Measurements from ENCODE around the gene COPS6.

COPS6 gene

DNA sequence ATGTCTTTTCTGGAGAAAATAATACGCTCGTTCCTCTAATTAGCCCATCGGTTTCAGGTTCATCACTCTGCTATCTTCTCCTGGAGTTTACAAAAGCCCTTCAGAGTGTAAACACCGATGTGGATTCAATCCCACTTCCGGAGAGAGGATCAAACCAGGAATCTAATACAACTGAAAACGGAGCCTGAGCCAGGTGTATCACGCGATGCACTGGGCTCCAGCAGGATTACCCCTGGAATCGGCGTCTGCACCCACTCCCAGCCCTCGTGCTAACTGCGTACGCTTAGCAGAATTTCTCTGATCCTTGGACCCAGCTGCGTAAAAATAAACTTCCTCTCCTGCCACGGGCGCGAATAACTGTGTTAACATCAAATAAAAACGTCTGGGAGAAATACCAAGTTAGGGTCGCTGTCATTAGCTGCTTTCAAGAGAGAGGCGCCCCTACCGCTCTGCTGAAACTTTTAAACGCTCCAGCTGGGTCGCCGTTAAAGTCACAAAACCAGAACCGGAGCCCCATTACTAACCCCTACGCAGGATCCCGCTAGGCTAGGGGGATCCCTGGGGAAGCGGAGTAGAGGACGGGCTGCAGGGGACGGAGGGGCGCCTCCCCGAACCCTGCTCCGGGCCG, 7.7 kb upstream of the COPS6 start:
- no peak for DNase-seq

DNA sequence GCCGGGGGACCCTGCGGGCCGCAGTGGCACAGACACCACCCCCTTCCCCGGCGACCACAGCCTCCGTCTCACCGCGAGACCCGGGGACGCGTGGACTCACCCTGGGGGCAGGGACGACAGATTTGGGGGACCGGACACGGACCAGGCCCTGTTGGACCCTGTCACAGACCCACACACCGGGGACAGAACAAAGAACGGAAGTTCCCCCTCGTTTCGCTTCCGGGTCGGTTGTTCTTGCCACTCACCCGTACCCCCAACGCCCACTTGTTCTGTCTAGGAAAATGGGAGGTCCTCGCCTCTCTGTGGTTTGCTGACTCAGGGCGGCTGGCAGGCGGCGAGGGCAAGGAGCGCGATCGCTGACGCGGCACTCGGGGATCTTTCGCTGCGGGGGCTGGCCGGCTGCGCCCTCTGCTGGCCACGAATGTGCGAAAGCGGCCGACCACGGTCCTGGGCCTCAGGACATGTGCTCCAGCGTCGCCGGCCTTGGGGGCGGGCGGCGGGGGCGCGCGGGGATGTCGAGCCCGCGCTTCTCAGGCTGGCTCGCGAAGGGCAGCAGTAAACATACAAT, 7.2 kb upstream of the COPS6 start, which contains the start of gene ZNF3:
ZNF3 (minus strand) TSS at position 189 of the 568 bp plus-strand sequence. CDS start 4,366 bp downstream, outside the sequence.
- DNase-seq: peak; percentile 99

DNA sequence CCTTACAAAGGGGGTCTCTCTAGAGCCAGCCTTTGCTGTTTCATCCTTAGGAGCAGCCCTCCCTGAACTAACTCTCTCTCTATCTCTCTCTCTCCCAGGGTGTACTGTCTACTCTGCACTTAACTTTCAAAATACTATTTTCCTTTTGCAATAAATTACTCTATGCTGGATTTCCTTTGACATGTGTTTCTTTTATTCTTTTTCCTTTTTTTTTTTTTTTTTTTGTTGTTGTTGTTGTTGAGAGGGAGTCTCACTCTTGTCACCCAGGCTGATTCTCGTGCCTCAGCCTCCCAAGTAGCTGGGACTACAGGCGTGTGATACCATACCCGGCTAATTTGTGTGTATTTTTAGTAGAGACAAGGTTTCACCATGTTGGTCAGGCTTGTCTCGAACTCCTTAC, 5.8 kb upstream of the COPS6 start:
- DNase-seq: no peak

DNA sequence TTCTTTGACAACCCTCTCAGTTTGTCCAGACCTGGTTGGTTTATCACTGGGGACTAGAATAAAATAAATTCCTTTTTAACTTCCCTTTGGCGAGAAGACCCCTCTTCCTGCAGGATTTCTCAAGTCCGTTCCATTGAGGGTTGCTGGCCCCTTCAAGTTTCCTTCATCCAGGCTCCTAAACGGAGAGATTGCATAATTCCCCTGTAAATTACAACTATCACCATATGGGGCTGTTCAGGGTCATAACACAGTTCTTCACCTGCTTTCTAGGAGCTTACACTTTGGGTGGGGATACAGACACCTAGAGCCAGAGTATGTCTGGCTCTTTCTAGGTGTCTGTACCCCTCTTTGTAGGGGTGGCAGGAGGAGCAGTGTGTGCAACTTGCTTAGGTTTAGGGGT, 3.3 kb upstream of the COPS6 start:
- no peak for DNase-seq

DNA sequence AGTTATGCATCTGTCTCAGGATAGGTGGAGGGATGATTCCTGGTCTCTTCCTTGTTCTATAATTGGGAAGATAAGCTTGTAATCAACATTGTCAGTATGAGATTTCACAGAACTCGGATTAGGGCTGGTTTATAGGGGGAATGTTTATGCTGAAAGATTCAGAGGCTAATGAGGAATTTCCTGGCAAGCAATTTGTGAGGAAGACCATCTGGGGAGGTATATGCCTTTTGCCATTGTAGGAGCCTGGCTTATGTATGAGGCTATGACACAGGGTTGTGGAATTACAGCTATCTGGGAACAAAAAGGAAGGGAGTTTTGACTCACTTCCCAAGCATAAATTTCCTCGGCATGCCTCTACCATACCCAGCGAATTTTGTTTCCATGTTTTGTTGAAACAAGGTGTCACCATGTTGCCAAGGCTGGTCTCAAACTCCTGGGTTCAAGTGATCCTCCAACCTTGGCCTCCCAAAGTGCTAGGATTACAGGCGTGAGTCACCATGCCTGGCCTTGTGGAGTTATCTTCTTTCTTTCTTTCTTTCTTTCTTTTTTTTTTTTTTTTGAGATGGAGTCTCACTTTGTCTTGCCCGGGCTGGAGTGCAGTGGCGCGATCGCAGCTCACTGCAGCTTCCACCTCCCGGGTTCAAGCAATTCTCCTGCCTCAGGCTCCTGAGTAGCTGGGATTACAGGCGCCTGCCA, 1.6 kb upstream of the COPS6 start:
- no peak for DNase-seq

DNA sequence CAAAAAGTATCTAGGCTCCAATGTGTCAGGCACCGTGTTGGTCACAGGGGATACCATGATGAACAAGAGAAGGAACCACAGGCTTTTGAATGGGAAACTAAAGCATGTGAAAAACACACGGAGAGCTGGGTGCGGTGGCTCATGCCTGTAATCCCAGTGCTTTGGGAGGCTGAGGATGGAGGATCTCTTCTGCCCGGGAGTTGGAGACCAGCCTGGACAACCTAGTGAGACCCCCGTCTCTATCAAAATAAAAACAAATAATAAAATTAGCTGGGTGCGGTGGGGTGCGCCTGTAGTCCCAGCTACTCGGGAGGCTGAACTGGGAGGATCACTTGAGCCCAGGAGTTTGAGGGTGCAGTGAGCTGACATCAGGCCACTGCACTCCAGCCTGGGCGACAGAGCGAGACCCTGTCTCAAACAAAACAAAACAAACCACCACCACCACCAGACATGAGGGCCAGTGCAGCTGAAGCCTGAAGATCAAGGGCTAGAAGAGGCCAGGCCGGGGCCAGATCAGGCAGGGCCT, 611 bp upstream of the COPS6 start:
- DNase-seq: no peak

DNA sequence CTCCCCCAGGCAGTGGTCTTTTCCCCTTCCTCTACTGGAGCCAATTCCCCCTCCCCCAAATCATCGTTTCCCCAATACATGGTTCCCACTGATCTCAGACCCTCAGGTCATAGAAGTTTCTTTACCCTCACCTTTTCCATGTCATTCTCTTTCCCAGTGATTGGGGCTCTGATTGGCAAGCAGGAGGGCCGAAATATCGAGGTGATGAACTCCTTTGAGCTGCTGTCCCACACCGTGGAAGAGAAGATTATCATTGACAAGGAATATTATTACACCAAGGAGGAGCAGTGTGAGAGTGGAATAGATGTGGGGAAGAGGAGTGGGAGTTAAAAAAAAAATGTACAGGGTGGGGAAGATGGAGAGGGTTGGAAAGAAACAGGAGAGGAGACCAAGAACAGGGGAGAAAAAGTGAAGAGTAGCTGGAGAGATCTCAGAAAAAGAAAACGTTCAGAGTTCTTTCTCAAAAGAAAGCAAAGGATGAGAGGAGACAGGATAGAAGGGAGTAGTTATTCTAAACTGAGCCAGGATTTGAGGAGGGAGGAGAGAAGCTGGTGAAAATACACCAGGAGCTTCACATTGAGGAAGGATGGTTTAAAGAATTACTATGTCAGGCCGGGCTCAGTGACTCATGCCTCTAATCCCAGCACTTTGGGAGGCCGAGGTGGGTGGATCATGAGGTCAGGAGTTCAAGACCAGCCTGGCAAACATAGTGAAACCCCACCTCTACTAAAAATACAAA, 858 bp downstream of the COPS6 start:
- no peak for DNase-seq

DNA sequence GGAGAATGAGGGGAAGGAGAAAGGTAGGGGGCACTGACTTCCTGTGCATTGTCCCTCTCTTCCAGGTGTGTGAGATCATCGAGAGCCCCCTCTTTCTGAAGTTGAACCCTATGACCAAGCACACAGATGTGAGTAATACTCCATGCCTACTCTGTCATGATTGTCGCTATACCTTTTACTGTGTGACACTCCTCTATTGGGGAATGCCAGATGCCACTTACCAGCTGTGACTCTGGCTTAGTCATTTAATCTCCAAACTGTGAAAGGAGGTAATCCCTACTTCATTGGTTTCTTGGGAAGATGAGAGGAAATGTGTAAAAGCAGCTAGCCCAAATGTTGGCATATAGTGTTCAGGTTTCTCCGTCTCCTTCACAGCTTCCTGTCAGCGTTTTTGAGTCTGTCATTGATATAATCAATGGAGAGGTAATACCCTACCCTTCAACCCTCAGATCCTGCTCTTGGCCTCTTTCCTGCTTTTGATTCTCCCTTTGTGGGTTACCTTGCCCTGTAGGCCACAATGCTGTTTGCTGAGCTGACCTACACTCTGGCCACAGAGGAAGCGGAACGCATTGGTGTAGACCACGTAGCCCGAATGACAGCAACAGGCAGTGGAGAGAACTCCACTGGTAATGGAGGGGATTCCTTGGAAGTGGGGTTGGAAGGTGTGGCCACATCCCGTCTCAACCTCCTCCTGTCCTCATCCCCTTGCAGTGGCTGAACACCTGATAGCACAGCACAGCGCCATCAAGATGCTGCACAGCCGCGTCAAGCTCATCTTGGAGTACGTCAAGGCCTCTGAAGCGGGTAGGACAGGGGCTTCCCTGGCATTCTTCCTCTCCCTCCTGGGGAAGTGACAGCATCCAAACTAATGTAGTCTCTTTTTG, 2.0 kb downstream of the COPS6 start:
- no peak for DNase-seq

DNA sequence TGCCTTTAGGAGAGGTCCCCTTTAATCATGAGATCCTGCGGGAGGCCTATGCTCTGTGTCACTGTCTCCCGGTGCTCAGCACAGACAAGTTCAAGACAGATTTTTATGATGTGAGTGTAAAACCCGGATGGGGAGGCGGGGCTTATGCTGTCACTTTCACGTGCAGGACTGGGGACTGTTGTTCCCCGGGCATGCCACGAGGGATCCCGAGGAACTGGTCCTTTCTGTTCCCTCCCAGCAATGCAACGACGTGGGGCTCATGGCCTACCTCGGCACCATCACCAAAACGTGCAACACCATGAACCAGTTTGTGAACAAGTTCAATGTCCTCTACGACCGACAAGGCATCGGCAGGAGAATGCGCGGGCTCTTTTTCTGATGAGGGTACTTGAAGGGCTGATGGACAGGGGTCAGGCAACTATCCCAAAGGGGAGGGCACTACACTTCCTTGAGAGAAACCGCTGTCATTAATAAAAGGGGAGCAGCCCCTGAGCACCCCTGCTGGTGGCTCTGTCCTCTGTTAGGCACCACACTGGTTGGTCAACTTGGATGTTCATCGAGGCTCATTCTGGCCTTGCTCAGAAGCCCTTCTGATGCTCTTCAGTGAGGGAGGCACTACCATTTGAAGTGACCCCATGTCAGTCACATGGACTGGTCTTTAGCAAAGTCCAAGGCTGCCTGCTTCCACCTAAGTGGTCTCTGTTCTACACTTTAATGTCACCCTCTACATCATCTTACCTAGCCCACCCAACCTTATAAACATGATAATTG, 2.8 kb downstream of the COPS6 start:
- DNase-seq: no peak

DNA sequence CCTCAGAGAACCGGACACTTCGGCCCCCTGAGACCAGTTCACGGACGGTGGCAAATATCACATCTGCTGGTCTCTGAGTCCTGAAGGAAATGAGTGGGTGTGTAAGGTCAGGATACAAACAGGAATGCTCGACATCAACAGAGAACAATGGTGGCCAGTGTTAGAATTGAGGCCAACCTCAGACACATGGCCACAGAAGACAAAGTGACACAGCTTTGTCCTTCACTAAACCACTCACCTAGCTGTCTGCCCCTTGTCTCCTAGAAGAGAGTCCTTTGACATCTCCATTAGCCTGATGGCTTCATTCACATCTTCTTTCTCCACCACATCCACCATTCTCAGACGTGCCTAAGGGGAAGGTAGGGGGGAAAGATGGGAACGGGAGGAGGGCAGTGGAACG, 4.3 kb downstream of the COPS6 start:
- no peak for DNase-seq

DNA sequence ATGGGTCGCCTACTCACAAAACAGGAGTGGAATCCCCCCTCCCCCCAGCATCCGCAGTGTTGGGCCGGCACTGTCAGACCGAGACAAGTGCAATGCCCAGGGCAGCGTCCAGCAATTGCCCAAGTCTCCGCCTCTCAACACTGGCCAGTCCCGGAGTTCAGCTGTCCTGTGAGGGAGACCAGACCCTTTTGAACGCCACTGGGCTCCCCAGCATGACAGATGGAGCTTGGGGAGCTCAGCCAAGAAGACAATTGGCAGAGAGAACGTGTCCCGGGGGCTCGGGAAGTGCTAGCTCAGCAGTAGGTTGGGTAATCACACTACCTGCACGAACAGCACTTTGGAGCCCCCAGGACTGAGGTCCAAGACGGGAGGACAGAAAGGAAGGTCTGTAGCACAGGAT, 4.7 kb downstream of the COPS6 start:
- DNase-seq: no peak

DNA sequence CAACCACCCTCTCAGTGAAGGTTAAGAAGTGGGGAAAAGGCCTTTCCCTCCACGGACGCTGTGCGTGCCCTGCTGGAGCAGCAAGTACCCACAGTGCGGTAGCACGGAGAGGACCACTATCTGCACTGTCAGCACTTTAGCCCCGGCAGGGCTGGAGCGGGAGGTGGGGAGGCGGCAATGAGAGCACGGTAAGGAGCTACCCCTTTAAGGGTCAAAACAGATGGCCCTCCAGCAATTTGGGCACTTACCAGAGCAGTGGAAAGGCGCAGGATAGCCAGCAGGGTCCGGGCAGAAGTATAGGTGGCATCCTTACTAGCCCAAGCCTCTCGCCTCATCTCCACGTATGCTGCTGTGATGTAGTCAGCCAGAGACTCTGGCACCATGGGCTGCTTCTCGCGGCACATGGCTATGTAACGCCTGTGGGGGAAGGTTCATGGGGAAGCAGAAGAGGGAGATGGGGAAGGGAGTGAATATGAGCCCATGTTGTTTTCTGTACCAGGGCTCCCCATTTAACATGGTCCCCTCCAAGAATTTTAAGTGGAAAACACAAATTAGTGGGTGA, 5.2 kb downstream of the COPS6 start:
- no peak for DNase-seq

DNA sequence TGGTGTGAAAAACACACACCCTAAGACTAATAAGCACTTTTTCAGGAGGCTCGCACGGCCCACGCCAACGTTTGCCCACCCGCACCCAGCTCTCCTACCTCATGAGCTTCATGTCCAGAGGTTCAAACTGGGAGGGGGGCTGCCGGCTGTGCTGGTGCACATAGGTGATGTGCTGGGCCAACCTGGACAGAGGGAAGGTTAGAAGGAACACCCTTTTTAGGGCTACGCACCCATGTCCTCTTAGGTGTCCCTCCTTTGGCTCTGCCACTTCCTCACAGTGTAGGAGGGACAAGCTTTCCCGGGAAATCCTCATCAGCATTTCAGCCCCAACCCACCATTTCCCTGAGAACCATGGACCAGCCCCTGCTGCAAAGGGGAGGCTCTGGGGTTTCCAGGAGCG, 6.5 kb downstream of the COPS6 start:
- DNase-seq: no peak

DNA sequence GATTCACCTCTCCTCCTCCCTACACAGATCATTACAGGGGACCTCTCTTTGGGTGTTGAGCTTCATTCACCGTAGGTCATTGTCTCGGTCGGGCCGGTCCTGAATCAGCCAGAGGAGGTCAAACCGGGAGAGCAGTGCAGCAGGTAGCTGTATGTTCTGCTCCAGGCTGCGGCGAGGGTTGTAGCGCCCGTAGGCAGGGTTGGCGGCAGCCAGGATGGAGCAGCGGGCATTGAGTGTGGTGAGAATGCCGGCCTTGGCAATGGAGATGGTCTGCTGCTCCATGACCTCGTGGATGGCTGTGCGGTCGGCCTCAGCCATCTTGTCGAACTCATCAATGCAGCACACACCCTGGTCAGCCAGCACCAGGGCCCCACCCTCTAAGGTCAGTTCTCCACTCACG, 6.9 kb downstream of the COPS6 start:
- DNase-seq: no peak

DNA sequence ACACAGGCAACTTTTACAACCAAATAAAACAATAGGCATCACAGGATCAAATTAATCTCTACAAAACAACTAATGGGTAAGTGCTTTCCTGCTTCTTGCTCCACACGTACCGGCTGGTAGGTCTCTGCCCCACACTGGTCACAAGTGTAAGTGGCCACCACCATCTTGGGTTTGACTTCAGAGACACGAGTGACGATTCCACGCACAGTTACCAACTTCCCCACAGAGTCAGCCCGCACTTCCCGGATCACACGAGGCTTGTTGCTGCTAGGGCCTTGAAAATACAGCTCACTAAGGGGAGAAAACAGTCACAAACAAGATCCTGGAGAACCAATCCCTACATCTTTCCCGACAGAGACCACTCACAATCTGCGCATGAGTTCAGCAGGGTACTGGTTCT, 10.1 kb downstream of the COPS6 start:
- no peak for DNase-seq

DNA sequence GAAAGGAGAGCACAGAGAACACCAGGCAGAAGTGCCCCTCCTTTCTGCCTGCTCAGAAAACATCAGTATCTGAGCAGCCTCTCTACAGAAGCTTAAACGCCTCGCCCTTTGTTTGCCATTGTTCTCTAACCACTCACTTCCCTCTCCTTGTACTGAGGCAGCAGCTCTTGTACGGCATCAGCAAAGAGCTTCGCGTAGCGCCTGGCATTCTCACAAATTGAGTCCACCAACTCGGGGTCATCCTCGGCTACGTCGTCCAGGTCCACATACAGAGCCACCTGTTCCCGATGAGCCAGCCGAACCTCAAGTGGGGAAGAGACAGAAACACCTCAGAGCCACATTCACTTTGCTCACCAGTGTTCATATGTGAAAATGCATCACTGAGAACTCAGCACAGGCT, 10.7 kb downstream of the COPS6 start:
- DNase-seq: no peak

DNA sequence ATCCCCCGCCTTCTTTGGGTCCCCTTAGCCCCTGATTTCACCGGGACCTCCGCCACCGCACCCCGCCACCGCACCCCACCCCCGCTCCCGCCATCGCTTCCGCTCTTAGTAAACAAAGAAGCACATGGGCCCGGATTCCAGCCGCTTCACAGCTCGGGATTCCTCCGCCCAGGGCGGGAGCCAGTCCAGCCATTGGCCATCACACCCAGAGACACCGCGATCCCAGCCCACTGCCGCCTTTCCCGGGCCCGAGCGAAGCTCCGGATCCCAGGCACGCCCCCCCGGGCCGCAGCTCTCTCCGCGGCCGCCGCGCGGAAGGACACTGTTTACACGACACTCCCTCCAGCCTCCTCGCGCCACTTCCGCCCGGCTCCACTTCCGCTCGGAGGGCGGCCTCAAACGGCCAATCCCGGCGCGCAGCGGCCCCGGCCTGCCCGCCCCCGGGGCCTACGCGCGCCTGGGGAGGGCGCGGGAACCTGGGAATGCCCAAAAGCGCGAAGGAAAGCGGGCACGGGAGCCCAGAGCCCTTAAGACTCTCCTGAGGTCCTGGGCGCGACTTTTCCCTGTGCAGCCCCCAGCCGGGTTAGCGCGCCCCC, 11.7 kb downstream of the COPS6 start:
- peak; percentile 85 for DNase-seq

DNA sequence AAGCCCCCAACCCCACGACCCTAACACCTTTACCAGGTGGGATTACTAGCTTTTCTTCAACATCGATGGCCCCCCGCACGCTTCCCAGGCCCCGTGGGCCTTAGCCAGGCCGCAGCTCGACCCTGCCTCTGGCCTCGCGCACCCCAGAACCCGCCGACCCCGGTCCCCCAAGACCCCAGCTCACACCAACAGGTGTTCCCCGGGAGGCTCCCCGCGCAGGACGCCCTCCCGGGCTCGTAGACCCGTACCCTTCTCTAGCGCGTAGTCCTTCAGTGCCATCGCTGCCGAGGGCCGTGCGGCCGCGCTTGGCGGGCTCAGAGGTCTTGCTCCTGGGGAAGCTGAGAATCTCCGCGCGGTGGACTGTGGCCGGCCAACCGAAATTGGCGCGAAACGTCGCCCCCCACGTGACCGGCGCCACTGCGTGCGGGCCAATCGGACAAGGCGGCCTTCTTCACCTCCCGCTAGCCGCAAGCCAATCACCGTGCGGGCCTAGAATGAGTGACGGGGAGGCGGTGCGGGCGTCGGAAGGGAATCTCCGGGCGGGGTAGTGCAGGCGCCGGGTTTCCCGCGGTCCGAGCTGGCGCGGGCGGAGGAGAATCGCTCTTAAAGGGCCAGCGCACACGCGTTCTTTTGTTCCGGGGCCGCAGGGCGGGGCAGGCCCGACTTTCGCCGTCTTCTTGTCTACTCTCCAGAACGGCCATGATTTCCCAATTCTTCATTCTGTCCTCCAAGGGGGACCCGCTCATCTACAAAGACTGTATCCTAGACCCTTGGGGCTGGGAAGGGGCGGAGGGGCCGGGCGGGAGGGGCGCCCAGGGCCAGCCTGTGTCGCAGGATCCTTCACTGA, 12.5 kb downstream of the COPS6 start, which contains the start of the genes AP4M1 and MCM7:
AP4M1 (plus strand) TSS at position 628 of the 847 bp plus-strand sequence; CDS start at position 700, 72 bp downstream.
MCM7 (minus strand) TSS at position 382 of the 847 bp plus-strand sequence; CDS start at position 279, 103 bp downstream.
- DNase-seq: peak; percentile 98

All from stimulated activated CD4-positive, alpha-beta T cell treated with anti-CD3 and anti-CD28 coated beads, Interleukin-4, amount 100 ng/mL, for 24 hours (primary cell).